D721Med (cell line): ENCODE data around the gene HS6ST3.

ENCODE experiments used
- DNase-seq: peaks from one replicate; pipeline ENCODE4 v3.0.0; 2011; ENCODE audit warnings: low spot score; ENCODE audit not compliant: insufficient read length
- FAIRE-seq: peaks from 2 replicates; lab custom pipeline; 2011; peaks lifted over from hg19 to GRCh38; lab: Jason Lieb, UNC
- CTCF ChIP-seq: IDR thresholded peaks from 2 replicates; pipeline ENCODE4 v1.5.1; 2012; ENCODE audit warnings: mild to moderate bottlenecking, control low read depth; ENCODE audit not compliant: insufficient read depth; ENCODE audit errors: missing control alignments

The HS6ST3 gene

GRCh38 chr13:96720446-96720845 is 630.5 kb downstream of the HS6ST3 start:
- TF ChIP-seq CTCF = no peak
- no peak for FAIRE-seq
- no peak for DNase-seq

GRCh38 chr13:96726651-96727050 is 636.7 kb downstream of the HS6ST3 start:
- DNase-seq (no peak), FAIRE-seq (no peak)
- no peak for TF ChIP-seq CTCF

- TF ChIP-seq CTCF = no peak
- FAIRE-seq (no peak), DNase-seq (no peak)
Measured at GRCh38 chr13:96728463-96728862, 638.6 kb downstream of the HS6ST3 start.

GRCh38 chr13:96730676-96731075 is 640.8 kb downstream of the HS6ST3 start:
- FAIRE-seq (no peak), DNase-seq (no peak)
- TF ChIP-seq CTCF = no peak

GRCh38 chr13:96734499-96734898 is 644.6 kb downstream of the HS6ST3 start:
- no peak for FAIRE-seq
- TF ChIP-seq CTCF = no peak

GRCh38 chr13:96741779-96742178 is 651.9 kb downstream of the HS6ST3 start:
- DNase-seq = no peak
- FAIRE-seq = no peak
- TF ChIP-seq CTCF = no peak

More at GRCh38 chr13:96734499-96734898, 644.6 kb downstream of the HS6ST3 start:
- no peak for DNase-seq

GRCh38 chr13:96743296-96744089 is 653.6 kb downstream of the HS6ST3 start:
- TF ChIP-seq CTCF = no peak
- DNase-seq (no peak), FAIRE-seq (no peak)
